ENCODE results near the gene AFAP1L2. TPM values are rescaled to one million over a fixed set of nuclear protein-coding genes. Genes with fewer than 3 reads are reported as not detected.

AFAP1L2 gene
- polyA plus RNA-seq, 1 experiment: 0.07 TPM

GRCh38 chr10:114359953-114360345 lies 44.4 kb downstream of the AFAP1L2 start:
- TF ChIP-seq CTCF (IDR thresholded peaks at IDR 0.05; ENCODE audit: low read depth, low read length): no peak
- peaks cover 29% of the 10 kb centered on the region for H3K27me3 ChIP-seq (ENCODE audit: control insufficient read depth, insufficient read depth, low read length)
- POLR2A ChIA-PET: no interaction called here

GRCh38 chr10:114359041-114359952 lies 45.0 kb downstream of the AFAP1L2 start:
- no peak for DNase-seq (ENCODE audit: low read depth, low spot score)
- no peak overlapping the region for H3K27ac ChIP-seq (ENCODE audit: low read depth, low read length)
- H3K9me3 ChIP-seq (ENCODE audit: control insufficient read depth, insufficient read depth, low read length): no peaks in the 10 kb centered on the region
- H3K4me3 ChIP-seq (ENCODE audit: low read depth, low read length): no peak overlapping the region
- TF ChIP-seq CTCF (IDR thresholded peaks at IDR 0.05; ENCODE audit: low read depth, low read length): no peak
- H3K27me3 ChIP-seq (ENCODE audit: control insufficient read depth, insufficient read depth, low read length): peaks cover 35% of the 10 kb centered on the region
- ChIA-PET CTCF (no interaction called here), POLR2A (no interaction called here)

More at GRCh38 chr10:114359953-114360345, 44.4 kb downstream of the AFAP1L2 start:
- no peak for DNase-seq (ENCODE audit: low read depth, low spot score)
- H3K4me3 ChIP-seq (ENCODE audit: low read depth, low read length): no peak overlapping the region
- CTCF ChIA-PET: no interaction called here
- no peaks in the 10 kb centered on the region for H3K9me3 ChIP-seq (ENCODE audit: control insufficient read depth, insufficient read depth, low read length)
- no peak overlapping the region for H3K27ac ChIP-seq (ENCODE audit: low read depth, low read length)

GRCh38 chr10:114357515-114357996 lies 46.7 kb downstream of the AFAP1L2 start:
- peak overlapping the region; percentile 22 for H3K27ac ChIP-seq (ENCODE audit: low read depth, low read length)
- ChIA-PET POLR2A (interaction anchor here (1.0 to 1.4 kb wide), 2 partner anchors 51 to 86 kb away, joined by 3 to 4 read pairs; no protein-coding TSS in a partner anchor), CTCF (interaction anchor here (1.3 kb wide), 1 partner anchor 53 kb away, joined by 6 read pairs; no protein-coding TSS in a partner anchor)
- H3K9me3 ChIP-seq (ENCODE audit: control insufficient read depth, insufficient read depth, low read length): no peaks in the 10 kb centered on the region
- H3K4me3 ChIP-seq (ENCODE audit: low read depth, low read length): no peak overlapping the region
- no peak for DNase-seq (ENCODE audit: low read depth, low spot score)
- TF ChIP-seq CTCF (IDR thresholded peaks at IDR 0.05; ENCODE audit: low read depth, low read length): no peak
- peaks cover 34% of the 10 kb centered on the region for H3K27me3 ChIP-seq (ENCODE audit: control insufficient read depth, insufficient read depth, low read length)

- Histone ChIP-seq H3K9me3 (ENCODE audit: control insufficient read depth, insufficient read depth, low read length) (no peaks in the 10 kb centered on the region), H3K27me3 (ENCODE audit: control insufficient read depth, insufficient read depth, low read length) (peaks cover 30% of the 10 kb centered on the region), H3K27ac (ENCODE audit: low read depth, low read length) (peak overlapping the region; percentile 22), H3K4me3 (ENCODE audit: low read depth, low read length) (no peak overlapping the region)
- DNase-seq (ENCODE audit: low read depth, low spot score): peak; percentile 44
- ChIA-PET POLR2A (interaction anchor here (1.0 to 1.4 kb wide), 2 partner anchors 50 to 85 kb away, joined by 3 to 4 read pairs; no protein-coding TSS in a partner anchor), CTCF (interaction anchor here (1.3 kb wide), 1 partner anchor 53 kb away, joined by 6 read pairs; no protein-coding TSS in a partner anchor)
- TF ChIP-seq CTCF (IDR thresholded peaks at IDR 0.05; ENCODE audit: low read depth, low read length): no peak
Measured at GRCh38 chr10:114356751-114357514, 47.4 kb downstream of the AFAP1L2 start.

Measured in AG04450 (cell line).